ENCODE results near the gene MST1R.
"Not testable (repeated sequence)": the region's sequence is repeated elsewhere in the genome, so short reads cannot be mapped to it uniquely, and the experiment has no call there.

Gene MST1R

GRCh38 chr3:49903451-49904424, at the start of gene MST1R:
MST1R (minus strand) TSS chr3:49903873; CDS start chr3:49903609, 264 bp downstream.
- FAIRE-seq, result no peak

GRCh38 chr3:49952924-49953323, 49.3 kb upstream of the MST1R start:
- no peak for FAIRE-seq

GRCh38 chr3:49942651-49943050, 39.0 kb upstream of the MST1R start:
- FAIRE-seq, result no peak

- FAIRE-seq, result no peak
Observed at GRCh38 chr3:49940667-49941249, 37.1 kb upstream of the MST1R start.

GRCh38 chr3:49939858-49940666, 36.4 kb upstream of the MST1R start, which contains the start of gene RBM6:
RBM6 (plus strand) TSS chr3:49940150; CDS start chr3:49962642, 22,492 bp downstream.
- no peak for FAIRE-seq

GRCh38 chr3:49937090-49937489, 33.4 kb upstream of the MST1R start:
- FAIRE-seq, result no peak

- FAIRE-seq, result not testable (repeated sequence)
Observed at GRCh38 chr3:49932281-49932680, 28.6 kb upstream of the MST1R start.

GRCh38 chr3:49930922-49931321, 27.2 kb upstream of the MST1R start:
- FAIRE-seq, result no peak

GRCh38 chr3:49930168-49930690, 26.6 kb upstream of the MST1R start:
- FAIRE-seq, result no peak

- FAIRE-seq, result no peak
Observed at GRCh38 chr3:49929291-49930167, 25.9 kb upstream of the MST1R start, which contains the start of gene MON1A. MON1A (minus strand) TSS chr3:49929811; CDS start chr3:49913346, 16,465 bp downstream.

GRCh38 chr3:49928481-49929017, 24.9 kb upstream of the MST1R start:
- FAIRE-seq, result no peak

GRCh38 chr3:49927798-49928197, 24.1 kb upstream of the MST1R start:
- FAIRE-seq, result no peak

GRCh38 chr3:49926117-49926728, 22.6 kb upstream of the MST1R start:
- no peak for FAIRE-seq

- no peak for FAIRE-seq
Observed at GRCh38 chr3:49925485-49925884, 21.8 kb upstream of the MST1R start.

GRCh38 chr3:49924683-49925082, 21.0 kb upstream of the MST1R start:
- no peak for FAIRE-seq

- FAIRE-seq, result not testable (repeated sequence)
Observed at GRCh38 chr3:49917806-49918590, 14.3 kb upstream of the MST1R start.

- no peak for FAIRE-seq
Observed at GRCh38 chr3:49916686-49917085, 13.0 kb upstream of the MST1R start.

GRCh38 chr3:49914906-49915305, 11.2 kb upstream of the MST1R start:
- no peak for FAIRE-seq

GRCh38 chr3:49912881-49913281, 9.2 kb upstream of the MST1R start:
- FAIRE-seq, result no peak

- FAIRE-seq, result no peak
Observed at GRCh38 chr3:49911611-49912010, 7.9 kb upstream of the MST1R start.

All from colon (tissue), 2 donors.